DMS53 (cell line): ENCODE results near the gene SLC30A10.
"Not testable (repeated sequence)": the region's sequence is repeated elsewhere in the genome, so short reads cannot be mapped to it uniquely, and the experiment has no call there.

Experiments used
- DNase-seq: peaks from one replicate; lab custom pipeline; 2025; lab: John Stamatoyannopoulos, UW

Gene SLC30A10

DNA sequence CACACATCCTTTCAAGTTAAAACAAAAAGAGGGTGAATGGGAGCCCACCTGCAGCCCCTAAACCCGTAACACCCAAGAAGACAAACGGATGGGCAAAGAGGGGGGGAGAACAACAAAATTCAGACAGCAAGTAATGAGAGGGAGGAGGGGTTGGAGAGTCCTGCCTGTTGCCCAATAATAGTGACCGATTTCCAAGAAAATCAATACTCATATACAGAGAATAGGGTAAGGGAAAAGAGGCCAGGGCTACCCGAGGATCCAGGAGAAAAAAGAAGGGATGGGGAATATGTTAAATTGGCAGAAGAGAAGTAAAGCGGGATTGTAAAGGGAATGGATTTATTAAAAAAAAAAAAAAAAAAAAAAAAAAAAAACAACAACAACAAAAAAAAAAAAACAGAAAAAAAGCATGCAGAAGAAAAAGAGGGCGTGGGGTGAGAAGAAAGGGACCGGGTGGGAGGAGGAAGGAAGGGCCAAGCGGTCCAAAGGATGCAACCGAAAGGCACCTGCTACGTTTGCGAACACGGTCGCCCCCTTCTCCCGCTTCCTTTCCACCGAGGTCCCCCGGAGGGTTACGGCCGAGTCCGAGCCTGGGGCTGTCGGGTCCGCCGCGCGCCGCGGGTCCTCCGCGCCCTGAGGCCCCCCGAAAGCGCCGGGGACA is 930 bp downstream of the SLC30A10 start:
- no peak for DNase-seq

GRCh38 chr1:219926363-219926998 is 1.9 kb downstream of the SLC30A10 start:
- no peak for DNase-seq

DNA sequence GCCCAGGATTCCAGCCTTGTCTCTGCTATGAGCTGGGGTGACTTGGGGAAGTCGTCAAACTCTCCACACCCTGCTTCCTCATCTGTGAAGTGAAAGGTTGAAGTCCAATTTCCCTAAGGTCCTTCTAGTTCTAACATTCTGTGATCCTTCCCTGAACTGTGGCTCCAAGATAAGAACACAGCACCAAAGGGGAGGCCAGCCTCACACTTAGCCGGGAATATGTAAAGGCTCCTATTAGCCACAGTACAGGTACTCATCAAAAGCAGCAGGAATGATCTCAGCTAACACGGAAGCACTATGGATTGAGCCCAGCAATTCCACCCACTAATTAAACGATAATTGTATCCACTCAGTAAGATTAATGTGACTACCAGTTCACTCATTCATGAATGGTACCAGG is 4.0 kb downstream of the SLC30A10 start:
- no peak for DNase-seq

- peak; percentile 64 for DNase-seq
These were observed 10.4 kb downstream of the SLC30A10 start for GRCh38 chr1:219917851-219918466.

DNA sequence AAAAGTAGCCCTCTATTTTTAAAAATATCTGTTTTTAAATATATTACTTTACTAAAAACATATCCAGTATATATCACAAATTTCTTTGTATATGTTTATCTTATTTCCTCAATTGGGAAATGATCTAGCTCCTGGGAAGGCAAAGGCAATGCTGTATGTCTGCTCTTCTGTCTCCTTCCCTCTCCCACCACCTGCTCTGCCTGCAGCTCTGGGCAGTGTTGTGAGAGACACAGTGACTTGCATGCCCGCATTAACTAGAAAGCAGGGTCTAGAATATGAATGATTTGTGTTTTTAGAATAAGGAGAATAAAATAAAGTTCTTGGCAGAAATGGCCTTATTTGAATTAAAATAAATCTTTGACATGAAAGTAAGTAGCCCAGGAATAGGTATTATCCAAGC is 11.1 kb downstream of the SLC30A10 start:
- DNase-seq: no peak

GRCh38 chr1:219916257-219916656 is 12.1 kb downstream of the SLC30A10 start:
- DNase-seq: no peak

- no peak for DNase-seq
These were observed 15.2 kb downstream of the SLC30A10 start for GRCh38 chr1:219913005-219913770.

DNA sequence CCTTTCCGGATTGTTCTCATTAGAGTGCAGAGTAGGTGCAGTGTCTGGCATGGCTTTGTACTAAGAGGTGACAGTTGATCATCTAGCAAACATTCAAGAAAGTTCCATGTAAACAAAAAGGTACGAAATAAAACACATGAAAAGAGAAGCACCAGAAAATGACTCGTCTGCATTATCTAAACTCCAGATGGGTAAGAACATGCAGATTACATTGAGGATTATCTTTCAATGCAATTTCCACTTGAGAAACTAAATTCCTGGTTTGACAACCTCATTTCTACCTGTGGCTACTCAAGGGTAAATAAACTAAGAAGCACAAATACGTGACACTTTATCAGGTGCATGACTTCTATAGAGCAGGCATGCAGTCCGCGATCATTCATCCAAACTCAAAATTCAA is 17.6 kb downstream of the SLC30A10 start:
- no peak for DNase-seq

DNA sequence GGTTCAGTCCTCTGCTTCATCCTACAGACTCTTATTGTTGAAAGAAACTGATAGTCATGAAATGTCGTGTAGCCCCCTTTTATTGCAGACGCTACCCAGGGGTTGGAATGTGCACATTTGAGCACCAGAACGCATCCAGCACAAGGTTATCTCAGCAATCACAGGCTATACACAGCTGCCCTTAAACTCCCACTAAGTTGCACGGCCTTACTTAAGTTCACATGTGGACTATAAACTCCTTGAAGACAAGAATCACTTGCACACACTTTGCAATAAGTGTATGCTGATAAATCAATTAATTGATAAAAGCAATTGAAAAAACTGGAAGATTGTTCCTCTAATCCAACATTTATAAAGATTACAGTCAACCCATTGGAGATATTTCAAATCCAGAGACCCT is 18.9 kb downstream of the SLC30A10 start:
- no peak for DNase-seq

GRCh38 chr1:219908170-219908569 is 20.2 kb downstream of the SLC30A10 start:
- DNase-seq: no peak

DNA sequence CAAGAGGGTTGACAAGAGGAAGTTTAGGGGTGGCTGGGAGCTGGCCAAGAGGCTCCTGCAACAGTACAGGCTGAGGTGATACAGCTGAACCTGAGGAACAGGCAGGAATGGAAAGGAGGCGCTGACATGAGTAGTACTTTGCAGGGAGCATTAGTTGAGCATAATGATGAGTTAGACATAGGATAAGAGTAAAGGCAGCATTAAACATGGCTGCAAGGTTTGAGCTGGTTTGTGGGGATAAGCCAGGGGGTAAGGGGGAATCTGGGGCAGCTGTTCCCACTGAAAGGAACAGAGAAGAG is 20.6 kb downstream of the SLC30A10 start:
- DNase-seq: no peak

DNA sequence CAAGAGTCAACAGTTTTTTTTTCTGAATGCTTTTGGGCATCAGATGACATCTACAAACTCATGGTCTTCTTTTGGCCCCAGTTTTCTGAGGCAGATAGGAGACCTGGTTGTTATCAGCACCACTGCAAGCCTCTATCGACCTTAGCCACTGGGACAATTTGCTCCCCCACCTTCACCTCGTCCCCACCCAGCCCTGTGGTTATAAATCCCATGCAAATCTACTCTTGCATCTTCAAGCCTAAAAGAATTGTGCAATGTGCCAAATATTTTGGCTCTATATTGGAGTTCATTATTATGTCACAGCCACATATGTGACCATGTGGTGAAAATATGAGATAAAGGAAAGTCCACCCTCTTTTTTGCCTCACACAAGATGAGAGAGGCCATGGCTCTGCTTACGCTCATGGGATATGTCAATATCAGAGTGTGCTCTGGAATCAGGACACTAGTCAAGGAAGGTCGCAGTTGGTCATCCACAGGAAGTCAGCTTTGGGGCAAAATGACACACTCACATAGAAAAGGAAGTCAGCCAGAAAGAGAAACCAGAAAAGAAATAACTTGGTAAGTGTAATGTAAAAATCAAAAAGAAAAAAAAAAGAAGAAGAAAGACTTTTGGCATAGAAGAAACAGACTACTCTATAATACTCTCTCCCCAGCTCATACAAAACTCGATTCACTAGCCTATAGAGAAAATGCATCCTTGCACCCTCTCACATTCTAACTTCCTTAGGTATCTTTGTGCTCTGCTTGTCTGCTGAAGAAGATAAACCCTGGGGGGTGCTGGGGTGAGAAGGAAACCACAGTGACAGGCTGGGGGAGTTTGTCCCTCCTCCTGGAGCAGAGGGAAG is 21.2 kb downstream of the SLC30A10 start:
- no peak for DNase-seq

GRCh38 chr1:219906565-219906923 is 21.8 kb downstream of the SLC30A10 start:
- DNase-seq: not testable (repeated sequence)

DNA sequence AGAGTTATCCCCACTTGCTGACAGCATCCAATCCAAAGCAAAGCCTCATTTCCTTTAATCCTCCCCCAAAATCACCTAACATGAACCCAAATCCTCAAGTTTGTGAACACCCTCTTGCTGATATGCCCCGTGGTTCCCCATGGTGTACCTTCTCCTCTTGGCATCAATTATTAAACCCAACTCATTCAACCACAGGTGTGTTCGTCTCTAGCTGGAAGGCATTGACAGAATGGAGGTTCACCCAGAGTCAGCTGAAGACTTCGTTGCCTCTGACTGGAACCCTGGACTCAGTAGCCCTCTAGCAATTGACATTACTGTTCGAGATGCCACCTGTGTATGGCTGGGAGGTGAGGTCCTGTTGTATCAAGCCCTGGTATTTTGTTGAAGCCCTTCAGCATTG is 22.8 kb downstream of the SLC30A10 start:
- no peak for DNase-seq

GRCh38 chr1:219904934-219905333 is 23.4 kb downstream of the SLC30A10 start:
- no peak for DNase-seq

GRCh38 chr1:219903353-219903871 is 24.9 kb downstream of the SLC30A10 start:
- DNase-seq: no peak

DNA sequence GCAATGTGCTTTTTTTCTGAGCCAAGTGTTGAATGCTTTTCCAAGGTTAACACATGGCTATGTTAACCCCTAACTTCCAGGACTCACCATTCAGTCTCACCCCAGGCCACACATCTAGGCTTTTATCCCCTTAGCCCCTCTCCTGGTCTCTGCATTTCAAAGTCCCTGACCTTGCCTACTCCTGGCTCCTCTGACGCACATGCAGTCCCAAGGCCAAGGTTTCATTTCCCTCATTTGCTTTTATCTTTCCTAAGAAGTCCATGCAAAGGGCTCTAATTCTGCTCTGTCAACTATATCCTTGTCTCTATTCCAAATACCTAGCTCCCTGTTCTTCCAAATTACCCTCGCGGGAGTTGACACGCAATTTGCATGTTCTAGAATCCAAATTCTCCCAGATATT is 25.4 kb downstream of the SLC30A10 start:
- no peak for DNase-seq

DNA sequence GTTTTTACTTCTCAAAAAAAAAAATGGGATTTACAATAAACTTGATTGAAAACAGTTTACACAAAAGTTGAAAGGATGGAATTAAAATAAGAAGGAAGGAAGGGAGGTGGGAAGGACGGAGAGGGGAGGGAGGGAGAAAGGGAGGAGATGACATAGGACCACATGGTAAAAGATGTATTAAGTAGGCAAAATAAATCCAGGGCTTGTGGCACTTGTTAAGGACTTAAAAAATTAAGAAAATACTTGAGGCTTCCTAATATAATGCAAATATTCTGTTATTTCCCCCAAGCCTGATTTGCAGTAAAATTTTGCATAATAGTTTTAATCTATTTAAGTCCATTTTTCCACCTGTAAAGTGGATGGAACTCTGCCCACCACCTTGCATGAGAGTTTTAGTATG is 27.5 kb downstream of the SLC30A10 start:
- DNase-seq: no peak

GRCh38 chr1:219900201-219900600 is 28.2 kb downstream of the SLC30A10 start:
- DNase-seq: peak; percentile 40

DNA sequence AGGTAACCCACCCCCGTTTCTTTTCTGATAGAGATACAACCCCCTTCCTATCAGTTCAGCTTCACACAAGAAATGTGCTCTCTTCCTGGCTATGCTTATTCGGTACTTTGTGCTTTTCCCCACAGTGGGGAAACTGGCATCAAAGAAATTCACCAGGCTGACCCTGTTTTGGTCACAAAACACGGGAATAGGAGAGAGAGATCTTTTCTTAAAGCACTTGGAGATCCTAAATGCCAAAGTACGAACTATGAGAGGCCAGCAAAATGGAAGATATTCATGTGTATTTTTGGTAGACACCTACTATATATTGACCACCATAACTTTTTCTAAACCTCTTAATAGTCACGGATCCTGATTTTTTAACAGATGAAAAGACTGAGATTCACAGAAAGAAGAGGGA is 30.0 kb downstream of the SLC30A10 start:
- DNase-seq: no peak

- DNase-seq: no peak
These were observed 30.4 kb downstream of the SLC30A10 start for GRCh38 chr1:219897914-219898313.

GRCh38 chr1:219892271-219892670 is 36.1 kb downstream of the SLC30A10 start:
- not testable (repeated sequence) for DNase-seq
